GM12878 (cell line): ENCODE measurements around the gene ZNF777. TPM values are rescaled to one million over a fixed set of nuclear protein-coding genes. Genes with fewer than 3 reads are reported as not detected.

Source experiments
- ATAC-seq: fragments of 200-7000 bp; cut with Tn5 transposase; 3 replicates; pipeline ENCODE4 v1.9.1; 2020; ENCODE audit warnings: mild to moderate bottlenecking, moderate library complexity
- BruUV-seq: library from RNA; stranded (reverse); fragments of 400-500 nt; replicated peaks from 2 replicates; lab custom pipeline; 2021; lab: Mats Ljungman, UMichigan
- CTCF ChIA-PET: fragments of 300-600 bp; sonication (Branson Sonifier 250); formaldehyde crosslinking; extraction: SDS; loops from one replicate; lab custom pipeline; 2021; ENCODE audit warnings: inconsistent platforms; lab: Yijun Ruan, JAX
- POLR2A ChIA-PET: fragments of 350-600 bp; formaldehyde crosslinking; extraction: SDS; loops from one replicate; lab custom pipeline; 2021; ENCODE audit warnings: inconsistent platforms; lab: Charles Lee
- RAD21 ChIA-PET: fragments of 300-600 bp; sonication (Branson Sonifier 250); formaldehyde crosslinking; loops from one replicate; lab custom pipeline; 2023; ENCODE audit warnings: antibody characterized with exemption; ENCODE audit not compliant: unreplicated experiment; lab: Charles Lee
- SMC1A ChIA-PET: fragments of 300-600 bp; sonication (Branson Sonifier 250); formaldehyde crosslinking; loops from one replicate; lab custom pipeline; 2023; ENCODE audit not compliant: unreplicated experiment, uncharacterized antibody; lab: Charles Lee
- DNase-seq: peaks from one replicate; pipeline ENCODE4 v3.0.0-alpha.2; 2011; ENCODE audit warnings: low read depth, low spot score
- FAIRE-seq: peaks from 3 replicates; lab custom pipeline; 2011; peaks lifted over from hg19 to GRCh38; lab: Jason Lieb, UNC
- H2AFZ ChIP-seq: 2 replicates; pipeline ENCODE4 v1.6.0; 2011; ENCODE audit warnings: low read depth, low read length, control low read depth; ENCODE audit not compliant: control insufficient read depth
- H3K27ac ChIP-seq: 2 replicates; pipeline ENCODE4 v1.5.1; 2011; ENCODE audit warnings: control low read depth; ENCODE audit not compliant: control insufficient read depth, insufficient read depth
- H3K27me3 ChIP-seq, 2 experiments: replicated peaks in 1 of 2; 2 replicates each; pipeline versions ENCODE4 v1.6.0 to v1.6.1; 2011; ENCODE audit warnings: low read length in 1 of 2; ENCODE audit not compliant: control insufficient read depth in 2 of 2, insufficient read depth in 2 of 2
- H3K36me3 ChIP-seq, 2 experiments: 2 replicates each; pipeline ENCODE4 v1.5.1; 2011; ENCODE audit warnings: low read length in 1 of 2; ENCODE audit not compliant: control insufficient read depth in 2 of 2, insufficient read depth in 2 of 2
- H3K4me1 ChIP-seq: 2 replicates; pipeline ENCODE4 v1.6.1; 2011; ENCODE audit warnings: mild to moderate bottlenecking, low read length, moderate library complexity, mixed read lengths; ENCODE audit not compliant: control insufficient read depth, insufficient read depth
- H3K4me2 ChIP-seq: 2 replicates; pipeline ENCODE4 v1.6.0; 2011; ENCODE audit warnings: control low read depth; ENCODE audit not compliant: control insufficient read depth, insufficient read depth
- H3K4me3 ChIP-seq: fragments of 200-600 bp; sonication (generic); 2 replicates; pipeline ENCODE4 v1.5.1; 2016
- H3K79me2 ChIP-seq: 2 replicates; pipeline ENCODE4 v1.6.0; 2011; ENCODE audit warnings: low read length; ENCODE audit not compliant: control insufficient read depth, insufficient read depth
- H3K9ac ChIP-seq: 2 replicates; pipeline ENCODE4 v1.8.0; 2011; ENCODE audit warnings: low read length, control low read depth, mixed read lengths; ENCODE audit not compliant: control insufficient read depth, insufficient read depth
- H3K9me3 ChIP-seq: replicated peaks from 3 replicates; pipeline ENCODE4 v1.5.1; 2011; ENCODE audit warnings: mild to moderate bottlenecking, low read length; ENCODE audit not compliant: control insufficient read depth, insufficient read depth
- H4K20me1 ChIP-seq: 2 replicates; pipeline ENCODE4 v1.6.0; 2011; ENCODE audit not compliant: control insufficient read depth, insufficient read depth
- BACH1 ChIP-seq: fragments of 450-650 bp; IDR thresholded peaks from 2 replicates; pipeline ENCODE4 v1.6.1; 2017; ENCODE audit warnings: mild to moderate bottlenecking, borderline replicate concordance
- BMI1 ChIP-seq: fragments of 450-650 bp; IDR thresholded peaks from 2 replicates; pipeline ENCODE4 v1.6.1; 2016; ENCODE audit warnings: mild to moderate bottlenecking, moderate library complexity, borderline replicate concordance
- EED ChIP-seq: sonication (generic); IDR thresholded peaks from 2 replicates; pipeline ENCODE4 v1.6.1; 2016; ENCODE audit warnings: antibody characterized with exemption, low read depth
- JUNB ChIP-seq: IDR thresholded peaks from 2 replicates; pipeline ENCODE4 v1.6.1; 2016; ENCODE audit warnings: antibody characterized with exemption, mild to moderate bottlenecking
- NR2C2 ChIP-seq: IDR thresholded peaks from 2 replicates; pipeline ENCODE4 v1.6.1; 2011; ENCODE audit warnings: borderline replicate concordance, low read depth; ENCODE audit not compliant: control insufficient read depth, insufficient read length
- RAD51 ChIP-seq: fragments of 450-650 bp; IDR thresholded peaks from 2 replicates; pipeline ENCODE4 v1.6.1; 2016; ENCODE audit warnings: moderate library complexity, mild to moderate bottlenecking, inconsistent platforms
- SMAD1 ChIP-seq: fragments of 450-650 bp; IDR thresholded peaks from 2 replicates; pipeline ENCODE4 v1.6.1; 2018; ENCODE audit warnings: mild to moderate bottlenecking, low read depth; ENCODE audit not compliant: partially characterized antibody
- SMC3 ChIP-seq: IDR thresholded peaks from 2 replicates; pipeline ENCODE4 v1.6.1; 2011; ENCODE audit warnings: low read length, improper control_type of control experiment, borderline replicate concordance
- SRF ChIP-seq, 2 experiments: IDR thresholded peaks; 2 replicates each; pipeline ENCODE4 v1.6.1; 2011; ENCODE audit warnings: low read depth in 2 of 2, low read length in 2 of 2, mild to moderate bottlenecking in 1 of 2, moderate library complexity in 1 of 2
- TAF1 ChIP-seq: IDR thresholded peaks from 2 replicates; pipeline ENCODE4 v1.6.1; 2011; ENCODE audit warnings: mild to moderate bottlenecking, low read depth, low read length, borderline replicate concordance
- TCF7 ChIP-seq: IDR thresholded peaks from 2 replicates; pipeline ENCODE4 v1.6.1; 2014; ENCODE audit warnings: antibody characterized with exemption, borderline replicate concordance
- WGBS: methylation state at CpG from one replicate; pipeline ENCODE4 v1.1.6; 2016; ENCODE audit warnings: low lambda C conversion rate; ENCODE audit not compliant: insufficient replicate concordance, insufficient coverage; ENCODE audit errors: missing lambda C conversion rate; 5-methylcytosine and 5-hydroxymethylcytosine counted together
- in situ Hi-C: fragments of 300-500 bp; cut with MboI; formaldehyde crosslinking; loops from 9 replicates; pipeline ENCODE4 v1.14.3; 2018; ENCODE audit warnings: mixed read lengths
- intact Hi-C: fragments of 100-400 bp; cut with micrococcal nuclease; formaldehyde crosslinking; loops from one replicate; pipeline ENCODE4 v1.14.2; 2022; ENCODE audit not compliant: unreplicated experiment
- polyA plus RNA-seq, 11 experiments: library from polyadenylated mRNA; depleted of rRNA in 4 of 11; unstranded in 6 of 11; stranded (reverse) in 5 of 11; fragments of >200 nt; fragmentation: Nextera tagmentation in 4 of 11; fragmentation: Illumina TruSeq in 1 of 11; extraction: Ambion mirVana in 4 of 11; extraction: Trizol in 1 of 11; gene quantifications; 1 replicate in 1 of 11; 2 replicates in 10 of 11; pipeline versions ENCODE4 v1.2.1 to v1.2.3, GENCODE V29; 2011 to 2016; ENCODE audit warnings: inconsistent platforms in 2 of 11, missing spikeins in 2 of 11, low read depth in 1 of 11
- total RNA-seq, 4 experiments: library from RNA; depleted of rRNA in 3 of 4; stranded (reverse); fragments of >200 nt in 3 of 4; fragmentation: Illumina TruSeq in 1 of 4; extraction: Trizol in 1 of 4; gene quantifications; 2 replicates each; pipeline versions ENCODE4 v1.2.1 to v1.2.3, GENCODE V29; 2013 to 2021
- TF ChIP-seq, protein P1 (sequence below): fragments of 450-650 bp; formaldehyde crosslinking; IDR thresholded peaks from 2 replicates; pipeline ENCODE4 v1.4.0; 2022; ENCODE audit warnings: mild to moderate bottlenecking, moderate library complexity
- TF ChIP-seq, protein P2 (sequence below): fragments of 150-350 bp; IDR thresholded peaks from 2 replicates; pipeline ENCODE4 v1.6.1; 2016; ENCODE audit warnings: low read depth, low read length
- TF ChIP-seq, protein P3 (sequence below): fragments of 450-650 bp; IDR thresholded peaks from 2 replicates; pipeline ENCODE4 v1.6.1; 2017; ENCODE audit warnings: mild to moderate bottlenecking

ZNF777 gene
- total and polyA plus RNA-seq, 10 of the 15 experiments (the other 5 are each of a cell fraction or from before 2014, with no cell fraction given): 0.03 to 16.0 (median 3.7) TPM

DNA sequence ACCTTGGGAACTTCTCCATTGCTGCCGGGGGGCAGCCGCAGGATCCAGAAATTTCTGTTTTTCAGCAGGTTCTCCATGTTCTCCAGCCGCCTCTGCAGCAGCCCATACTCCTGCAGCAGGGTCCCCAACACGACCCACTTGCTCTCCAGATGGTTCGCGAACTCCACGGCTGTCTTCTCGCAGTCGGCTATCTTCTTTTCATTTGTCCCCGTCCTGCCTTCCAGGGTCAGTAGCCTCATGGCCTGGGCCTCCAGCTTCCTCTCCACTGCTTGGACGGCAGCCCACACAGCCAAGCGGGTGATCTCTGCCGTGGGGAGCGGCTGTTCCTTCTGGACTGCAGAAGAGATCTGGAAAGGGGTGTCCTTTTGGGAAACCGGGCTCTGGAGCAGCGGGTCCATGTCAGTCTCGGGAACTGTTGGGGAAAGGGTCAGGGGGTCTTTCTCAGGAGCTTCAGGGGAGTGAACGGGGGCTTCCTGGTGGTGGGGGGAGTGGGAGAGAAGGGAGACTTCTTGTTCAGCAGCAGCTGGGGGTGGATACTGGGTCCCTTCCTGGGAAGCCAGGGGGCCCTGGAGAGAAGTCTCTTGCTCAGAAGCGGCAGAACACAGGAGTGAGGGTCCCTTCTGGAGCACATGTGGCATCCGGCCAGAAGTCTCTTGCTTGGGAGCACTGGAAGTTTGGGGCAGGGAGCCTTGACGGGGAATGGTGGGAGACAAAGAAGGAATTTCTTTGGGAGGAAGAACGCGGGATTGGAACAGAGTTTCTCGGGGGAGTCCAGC, 5.5 kb downstream of the ZNF777 start (continued):
- TF ChIP-seq, protein P1, sequence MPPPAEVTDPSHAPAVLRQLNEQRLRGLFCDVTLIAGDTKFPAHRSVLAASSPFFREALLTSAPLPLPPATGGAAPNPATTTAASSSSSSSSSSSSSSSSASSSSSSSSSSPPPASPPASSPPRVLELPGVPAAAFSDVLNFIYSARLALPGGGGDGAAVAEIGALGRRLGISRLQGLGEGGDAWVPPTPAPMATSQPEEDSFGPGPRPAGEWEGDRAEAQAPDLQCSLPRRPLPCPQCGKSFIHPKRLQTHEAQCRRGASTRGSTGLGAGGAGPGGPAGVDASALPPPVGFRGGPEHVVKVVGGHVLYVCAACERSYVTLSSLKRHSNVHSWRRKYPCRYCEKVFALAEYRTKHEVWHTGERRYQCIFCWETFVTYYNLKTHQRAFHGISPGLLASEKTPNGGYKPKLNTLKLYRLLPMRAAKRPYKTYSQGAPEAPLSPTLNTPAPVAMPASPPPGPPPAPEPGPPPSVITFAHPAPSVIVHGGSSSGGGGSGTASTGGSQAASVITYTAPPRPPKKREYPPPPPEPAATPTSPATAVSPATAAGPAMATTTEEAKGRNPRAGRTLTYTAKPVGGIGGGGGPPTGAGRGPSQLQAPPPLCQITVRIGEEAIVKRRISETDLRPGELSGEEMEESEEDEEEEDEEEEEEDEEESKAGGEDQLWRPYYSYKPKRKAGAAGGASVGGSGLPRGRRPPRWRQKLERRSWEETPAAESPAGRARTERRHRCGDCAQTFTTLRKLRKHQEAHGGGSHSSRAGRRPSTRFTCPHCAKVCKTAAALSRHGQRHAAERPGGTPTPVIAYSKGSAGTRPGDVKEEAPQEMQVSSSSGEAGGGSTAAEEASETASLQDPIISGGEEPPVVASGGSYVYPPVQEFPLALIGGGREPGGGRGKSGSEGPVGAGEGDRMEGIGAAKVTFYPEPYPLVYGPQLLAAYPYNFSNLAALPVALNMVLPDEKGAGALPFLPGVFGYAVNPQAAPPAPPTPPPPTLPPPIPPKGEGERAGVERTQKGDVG (CRISPR knock-in tag): no peak
- no peak for TF ChIP-seq EED
- TF ChIP-seq, all 136 proteins: peak for 0

DNA sequence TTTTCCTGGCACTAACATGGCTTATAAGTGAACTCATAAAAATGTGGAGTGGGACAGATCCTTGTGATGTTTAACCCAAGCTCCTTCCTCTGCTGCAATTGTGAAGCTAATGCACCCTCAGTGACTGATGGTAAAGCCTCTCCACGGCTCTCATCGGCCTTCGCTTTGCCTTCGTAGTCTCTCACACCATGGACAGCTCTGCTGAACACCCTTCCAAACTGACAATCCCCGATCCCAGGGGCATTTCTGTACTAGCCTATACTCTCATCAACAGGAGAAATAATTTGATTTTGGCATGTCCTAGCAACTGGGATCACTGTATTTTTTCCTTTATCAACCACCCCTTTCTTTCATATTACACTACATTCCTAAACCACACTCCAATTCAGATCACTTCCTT, 6.1 kb downstream of the ZNF777 start:
- ChIA-PET CTCF (no interaction called here), RAD21 (no interaction called here), POLR2A (no interaction called here), SMC1A (no interaction called here)
- H3K27ac ChIP-seq: no peak overlapping the region
- no peak for ATAC-seq
- peaks cover 4 to 13% of the 10 kb centered on the region in 2 experiments; a peak in 3 of 4 replicates for H3K36me3 ChIP-seq
- peaks cover 10% of the 10 kb centered on the region for H3K79me2 ChIP-seq
- H3K4me1 ChIP-seq: 0 out of 2 replicates have a peak, but pooled peaks cover 6% of the 10 kb centered on the region
- in situ Hi-C loops (no loop called here), intact Hi-C loops (loop anchor here (5.0 kb wide), 1 partner anchor 32 kb away; no protein-coding TSS in a partner anchor)
- no peak overlapping the region for H2AFZ ChIP-seq
- 89% methylated on average over 5 of the region's 5 CpGs for WGBS
- no peak for DNase-seq
- H3K4me2 ChIP-seq: no peak overlapping the region
- H3K27me3 ChIP-seq: no peaks in the 10 kb centered on the region
- no peak overlapping the region for H3K9ac ChIP-seq
- no peaks in the 10 kb centered on the region for H4K20me1 ChIP-seq
- BruUV-seq: no TSS peak
- FAIRE-seq: no peak
- no peak overlapping the region for H3K4me3 ChIP-seq
- H3K9me3 ChIP-seq: no peaks in the 10 kb centered on the region
- TF ChIP-seq SMAD1: no peak
- no peak for TF ChIP-seq TAF1
- TF ChIP-seq SRF (IDR thresholded peaks at IDR 0.05; ENCODE audit: low read depth in 2 of 2, low read length in 2 of 2): no peak
- no peak for TF ChIP-seq TCF7
- TF ChIP-seq, protein P2, sequence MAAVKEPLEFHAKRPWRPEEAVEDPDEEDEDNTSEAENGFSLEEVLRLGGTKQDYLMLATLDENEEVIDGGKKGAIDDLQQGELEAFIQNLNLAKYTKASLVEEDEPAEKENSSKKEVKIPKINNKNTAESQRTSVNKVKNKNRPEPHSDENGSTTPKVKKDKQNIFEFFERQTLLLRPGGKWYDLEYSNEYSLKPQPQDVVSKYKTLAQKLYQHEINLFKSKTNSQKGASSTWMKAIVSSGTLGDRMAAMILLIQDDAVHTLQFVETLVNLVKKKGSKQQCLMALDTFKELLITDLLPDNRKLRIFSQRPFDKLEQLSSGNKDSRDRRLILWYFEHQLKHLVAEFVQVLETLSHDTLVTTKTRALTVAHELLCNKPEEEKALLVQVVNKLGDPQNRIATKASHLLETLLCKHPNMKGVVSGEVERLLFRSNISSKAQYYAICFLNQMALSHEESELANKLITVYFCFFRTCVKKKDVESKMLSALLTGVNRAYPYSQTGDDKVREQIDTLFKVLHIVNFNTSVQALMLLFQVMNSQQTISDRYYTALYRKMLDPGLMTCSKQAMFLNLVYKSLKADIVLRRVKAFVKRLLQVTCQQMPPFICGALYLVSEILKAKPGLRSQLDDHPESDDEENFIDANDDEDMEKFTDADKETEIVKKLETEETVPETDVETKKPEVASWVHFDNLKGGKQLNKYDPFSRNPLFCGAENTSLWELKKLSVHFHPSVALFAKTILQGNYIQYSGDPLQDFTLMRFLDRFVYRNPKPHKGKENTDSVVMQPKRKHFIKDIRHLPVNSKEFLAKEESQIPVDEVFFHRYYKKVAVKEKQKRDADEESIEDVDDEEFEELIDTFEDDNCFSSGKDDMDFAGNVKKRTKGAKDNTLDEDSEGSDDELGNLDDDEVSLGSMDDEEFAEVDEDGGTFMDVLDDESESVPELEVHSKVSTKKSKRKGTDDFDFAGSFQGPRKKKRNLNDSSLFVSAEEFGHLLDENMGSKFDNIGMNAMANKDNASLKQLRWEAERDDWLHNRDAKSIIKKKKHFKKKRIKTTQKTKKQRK: no peak
- TF ChIP-seq, protein P3, sequence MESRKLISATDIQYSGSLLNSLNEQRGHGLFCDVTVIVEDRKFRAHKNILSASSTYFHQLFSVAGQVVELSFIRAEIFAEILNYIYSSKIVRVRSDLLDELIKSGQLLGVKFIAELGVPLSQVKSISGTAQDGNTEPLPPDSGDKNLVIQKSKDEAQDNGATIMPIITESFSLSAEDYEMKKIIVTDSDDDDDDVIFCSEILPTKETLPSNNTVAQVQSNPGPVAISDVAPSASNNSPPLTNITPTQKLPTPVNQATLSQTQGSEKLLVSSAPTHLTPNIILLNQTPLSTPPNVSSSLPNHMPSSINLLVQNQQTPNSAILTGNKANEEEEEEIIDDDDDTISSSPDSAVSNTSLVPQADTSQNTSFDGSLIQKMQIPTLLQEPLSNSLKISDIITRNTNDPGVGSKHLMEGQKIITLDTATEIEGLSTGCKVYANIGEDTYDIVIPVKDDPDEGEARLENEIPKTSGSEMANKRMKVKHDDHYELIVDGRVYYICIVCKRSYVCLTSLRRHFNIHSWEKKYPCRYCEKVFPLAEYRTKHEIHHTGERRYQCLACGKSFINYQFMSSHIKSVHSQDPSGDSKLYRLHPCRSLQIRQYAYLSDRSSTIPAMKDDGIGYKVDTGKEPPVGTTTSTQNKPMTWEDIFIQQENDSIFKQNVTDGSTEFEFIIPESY: no peak
- TF ChIP-seq BACH1: no peak
- TF ChIP-seq JUNB: no peak
- no peak for TF ChIP-seq SMC3
- TF ChIP-seq BMI1: no peak
- no peak for TF ChIP-seq NR2C2
- TF ChIP-seq RAD51: no peak
